ENCODE data around the gene ATP5PO. TPM values are rescaled to one million over a fixed set of nuclear protein-coding genes. Genes with fewer than 3 reads are reported as not detected.

Gene ATP5PO
- total and polyA plus RNA-seq, 8 donors = 94.7 to 603 (median 358) TPM

GRCh38 chr21:33857846-33858666 is 57.5 kb downstream of the ATP5PO start:
- no peak for DNase-seq
- WGBS, 5 donors = 74 to 81% (median 76%) methylated on average over 20 to 25 of the region's 25 CpGs
- Histone ChIP-seq H3K4me3 (no peak overlapping the region), H3K27ac (peak overlapping the region in 1 of 5 donors; percentile 65), H3K36me3 (no peaks in the 10 kb centered on the region), H3K4me1 (peaks cover 0 to 8% (median 0%) of the 10 kb centered on the region in 4 donors), H3K9me3 (no peaks in the 10 kb centered on the region), H3K27me3 (no peaks in the 10 kb centered on the region)
- TF ChIP-seq POLR2AphosphoS5 (IDR thresholded peaks at IDR 0.05) (no peak), EP300 (IDR thresholded peaks at IDR 0.05) (no peak), POLR2A (IDR thresholded peaks at IDR 0.05) (no peak), CTCF (IDR thresholded peaks at IDR 0.05) (no peak)
- intact Hi-C loops (cut with DNase I; ENCODE audit: low total_unique reads) = no loop called here

- TF ChIP-seq CTCF (IDR thresholded peaks at IDR 0.05) = no peak
- TF ChIP-seq POLR2AphosphoS5 (IDR thresholded peaks at IDR 0.05) = no peak
- TF ChIP-seq POLR2A (IDR thresholded peaks at IDR 0.05) = no peak
- TF ChIP-seq EP300 (IDR thresholded peaks at IDR 0.05) = no peak
- H3K27ac ChIP-seq = no peak overlapping the region
- intact Hi-C loops (cut with DNase I; ENCODE audit: low total_unique reads) = no loop called here
- H3K27me3 ChIP-seq = no peaks in the 10 kb centered on the region
- H3K9me3 ChIP-seq = no peaks in the 10 kb centered on the region
- H3K4me3 ChIP-seq = no peak overlapping the region
- no peaks in the 10 kb centered on the region for H3K36me3 ChIP-seq
- DNase-seq = no peak
- 91 to 94% (median 92%) methylated on average over 13 to 17 of the region's 17 CpGs for WGBS, 5 donors
- H3K4me1 ChIP-seq = peaks cover 0 to 8% (median 0%) of the 10 kb centered on the region in 4 donors
Observed at GRCh38 chr21:33856893-33857527, 58.6 kb downstream of the ATP5PO start.

- TF ChIP-seq POLR2A (IDR thresholded peaks at IDR 0.05) = no peak
- no peak for TF ChIP-seq CTCF (IDR thresholded peaks at IDR 0.05)
- no peak for TF ChIP-seq POLR2AphosphoS5 (IDR thresholded peaks at IDR 0.05)
- TF ChIP-seq EP300 (IDR thresholded peaks at IDR 0.05) = no peak
- WGBS, 5 donors = 90 to 97% (median 92%) methylated on average over 6 of the region's 6 CpGs
- intact Hi-C loops (cut with DNase I; ENCODE audit: low total_unique reads) = no loop called here
- Histone ChIP-seq H3K27me3 (no peaks in the 10 kb centered on the region), H3K4me3 (no peak overlapping the region), H3K9me3 (no peaks in the 10 kb centered on the region), H3K36me3 (no peaks in the 10 kb centered on the region), H3K27ac (no peak overlapping the region), H3K4me1 (peaks cover 0 to 8% (median 0%) of the 10 kb centered on the region in 4 donors)
- DNase-seq = no peak
Observed at GRCh38 chr21:33855190-33855589, 60.4 kb downstream of the ATP5PO start.

- intact Hi-C loops (cut with DNase I; ENCODE audit: low total_unique reads) = no loop called here
- DNase-seq = no peak
Observed at GRCh38 chr21:33854604-33855003, 61.0 kb downstream of the ATP5PO start.

More at GRCh38 chr21:33854604-33855003, 61.0 kb downstream of the ATP5PO start:
- peaks cover 0 to 8% (median 0%) of the 10 kb centered on the region in 4 donors for H3K4me1 ChIP-seq
- no peak overlapping the region for H3K4me3 ChIP-seq
- H3K9me3 ChIP-seq = no peaks in the 10 kb centered on the region
- H3K36me3 ChIP-seq = no peaks in the 10 kb centered on the region
- 56 to 61% (median 59%) methylated on average over 5 of the region's 5 CpGs for WGBS, 5 donors
- no peaks in the 10 kb centered on the region for H3K27me3 ChIP-seq
- TF ChIP-seq EP300 (IDR thresholded peaks at IDR 0.05) = no peak
- no peak for TF ChIP-seq CTCF (IDR thresholded peaks at IDR 0.05)
- no peak for TF ChIP-seq POLR2A (IDR thresholded peaks at IDR 0.05)
- no peak for TF ChIP-seq POLR2AphosphoS5 (IDR thresholded peaks at IDR 0.05)
- H3K27ac ChIP-seq = no peak overlapping the region

Other genes starting within 250 kb of the ATP5PO start
- 100 to 1,000 TPM in 1 of 5 donors, 10 to 100 TPM in 4; 21.3 to 219 (median 46.8) TPM for gene MRPS6, start 157.8 kb upstream of the ATP5PO start, total RNA-seq
- 10 to 100 TPM; 50.1 to 68.8 (median 52.5) TPM for gene MRPS6, start 157.8 kb upstream of the ATP5PO start, polyA plus RNA-seq
- gene SLC5A3, start 157.8 kb upstream of the ATP5PO start, total RNA-seq = 10 to 100 TPM; 13.0 to 38.9 (median 17.2) TPM
- gene SLC5A3, start 157.8 kb upstream of the ATP5PO start, polyA plus RNA-seq = 1 to 10 TPM in 1 of 3 donors, under 1 TPM in 2; 0.46 to 1.7 (median 0.87) TPM